ENCODE data around the gene NPB. TPM values are rescaled to one million over a fixed set of nuclear protein-coding genes. Genes with fewer than 3 reads are reported as not detected.
A peak's percentile ranks its signal among the peaks of the same experiment; 100 is the strongest.

Gene NPB
- polyA plus RNA-seq, 1 donor from 2014 or later: not detected

- no peaks in the 10 kb centered on the region for H3K27me3 Mint-ChIP-seq
- H3K4me1 Mint-ChIP-seq: peaks cover 0 to 7% (median 6%) of the 10 kb centered on the region in 3 donors
- peak overlapping the region in 1 of 4 donors; percentile 79 for H3K4me3 Mint-ChIP-seq
- H3K27ac Mint-ChIP-seq: peak overlapping the region in 1 of 3 donors; percentile 61
- H3K9me3 Mint-ChIP-seq: no peaks in the 10 kb centered on the region
- H3K36me3 Mint-ChIP-seq: peaks cover 2% of the 10 kb centered on the region
Observed at GRCh38 chr17:81884968-81885367, 17.1 kb upstream of the NPB start.

DNA sequence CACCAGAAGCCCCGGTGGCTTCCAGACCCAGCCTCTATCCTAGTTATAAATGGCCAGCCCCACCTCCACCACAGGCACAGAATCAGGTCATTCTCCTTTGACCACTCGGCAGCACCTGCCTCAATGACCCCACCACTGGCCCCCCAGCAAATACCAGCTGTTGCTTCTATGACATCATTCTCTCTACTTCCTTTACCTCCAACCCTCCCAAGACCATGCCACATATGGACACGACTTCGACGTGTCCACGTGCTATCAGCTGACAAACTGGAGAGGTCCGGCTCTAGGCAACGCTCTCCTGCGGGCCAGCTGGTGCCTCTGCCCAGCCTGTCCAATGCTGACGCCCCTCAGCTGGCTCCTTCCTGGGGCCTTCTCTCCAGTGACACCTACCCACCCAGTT lies 16.6 kb upstream of the NPB start:
- H3K27ac Mint-ChIP-seq: peak overlapping the region in 2 of 3 donors; percentile 59 to 61
- peaks cover 2% of the 10 kb centered on the region for H3K36me3 Mint-ChIP-seq
- H3K9me3 Mint-ChIP-seq: no peaks in the 10 kb centered on the region
- peak overlapping the region in 1 of 4 donors; percentile 79 for H3K4me3 Mint-ChIP-seq
- H3K4me1 Mint-ChIP-seq: peaks cover 0 to 9% (median 6%) of the 10 kb centered on the region in 3 donors
- no peaks in the 10 kb centered on the region for H3K27me3 Mint-ChIP-seq

DNA sequence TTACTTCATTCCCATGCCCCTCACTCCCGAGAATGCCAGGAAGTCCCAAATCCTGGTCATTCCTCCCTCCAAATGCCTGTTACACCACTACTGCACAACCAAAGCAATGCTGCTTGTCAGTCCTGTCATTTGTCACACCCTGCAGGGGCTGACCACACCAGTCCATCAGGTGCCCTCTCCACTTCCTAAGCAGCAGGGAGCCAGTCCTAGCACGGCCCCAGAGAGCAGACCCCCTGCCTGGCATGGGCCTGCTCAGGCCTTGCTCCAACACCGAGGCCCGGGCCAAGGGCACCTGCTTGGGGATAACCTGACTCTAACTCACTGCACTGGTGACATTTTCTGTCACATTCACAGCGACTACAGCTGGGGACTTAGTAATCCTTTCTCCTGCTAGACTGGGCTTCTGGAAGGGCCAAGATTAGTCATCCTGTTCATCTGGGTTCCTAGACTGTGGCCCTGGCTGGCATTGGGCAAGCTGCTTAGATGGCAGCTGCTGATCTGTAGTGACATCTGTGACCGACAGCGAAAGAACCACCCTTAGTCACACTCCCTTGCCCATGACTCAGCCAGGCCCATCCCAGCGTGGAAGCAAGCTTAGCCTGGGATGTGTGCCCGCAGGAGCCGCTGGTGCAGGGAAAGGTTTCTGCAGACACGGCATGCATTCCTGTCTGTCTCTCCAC lies 16.0 kb upstream of the NPB start:
- Mint-ChIP-seq H3K4me3 (peak overlapping the region in 2 of 4 donors; percentile 38 to 79), H3K36me3 (peaks cover 2% of the 10 kb centered on the region), H3K9me3 (no peaks in the 10 kb centered on the region), H3K4me1 (peaks cover 0 to 9% (median 6%) of the 10 kb centered on the region in 3 donors), H3K27me3 (no peaks in the 10 kb centered on the region), H3K27ac (peak overlapping the region in 2 of 3 donors; percentile 59 to 61)

GRCh38 chr17:81888105-81888987 lies 13.7 kb upstream of the NPB start:
- no peaks in the 10 kb centered on the region for H3K9me3 Mint-ChIP-seq
- no peaks in the 10 kb centered on the region for H3K27me3 Mint-ChIP-seq
- peak overlapping the region in 2 of 3 donors; percentile 39 to 82 for H3K27ac Mint-ChIP-seq
- peaks cover 4% of the 10 kb centered on the region for H3K36me3 Mint-ChIP-seq
- peak overlapping the region in 2 of 4 donors; percentile 60 to 63 for H3K4me3 Mint-ChIP-seq
- peaks cover 0 to 10% (median 6%) of the 10 kb centered on the region in 3 donors for H3K4me1 Mint-ChIP-seq

- Mint-ChIP-seq H3K27ac (peak overlapping the region in 1 of 3 donors; percentile 82), H3K36me3 (peaks cover 4% of the 10 kb centered on the region), H3K4me3 (peak overlapping the region in 2 of 4 donors; percentile 60 to 63), H3K9me3 (no peaks in the 10 kb centered on the region), H3K4me1 (peaks cover 0 to 12% (median 7%) of the 10 kb centered on the region in 3 donors), H3K27me3 (no peaks in the 10 kb centered on the region)
Observed at GRCh38 chr17:81888988-81889595, 12.9 kb upstream of the NPB start.

- Mint-ChIP-seq H3K4me3 (peak overlapping the region in 2 of 4 donors; percentile 63 to 85), H3K9me3 (no peaks in the 10 kb centered on the region), H3K27ac (peak overlapping the region in 1 of 3 donors; percentile 82), H3K36me3 (peaks cover 4% of the 10 kb centered on the region), H3K27me3 (no peaks in the 10 kb centered on the region), H3K4me1 (peaks cover 0 to 12% (median 7%) of the 10 kb centered on the region in 3 donors)
Observed at GRCh38 chr17:81889602-81890001, 12.4 kb upstream of the NPB start.

- peaks cover 4% of the 10 kb centered on the region for H3K36me3 Mint-ChIP-seq
- H3K9me3 Mint-ChIP-seq: no peaks in the 10 kb centered on the region
- H3K27me3 Mint-ChIP-seq: no peaks in the 10 kb centered on the region
- H3K4me1 Mint-ChIP-seq: peaks cover 0 to 10% (median 7%) of the 10 kb centered on the region in 3 donors
- H3K4me3 Mint-ChIP-seq: peak overlapping the region; percentile 82 to 90 (median 87)
- H3K27ac Mint-ChIP-seq: peak overlapping the region; percentile 57 to 93 (median 82)
Observed at GRCh38 chr17:81890447-81891302, 11.4 kb upstream of the NPB start.

GRCh38 chr17:81891303-81891552 lies 10.8 kb upstream of the NPB start:
- Mint-ChIP-seq H3K4me3 (peak overlapping the region; percentile 82 to 96 (median 92)), H3K9me3 (no peaks in the 10 kb centered on the region), H3K36me3 (peaks cover 4% of the 10 kb centered on the region), H3K27ac (peak overlapping the region; percentile 82 to 98 (median 89)), H3K27me3 (no peaks in the 10 kb centered on the region), H3K4me1 (peaks cover 0 to 10% (median 7%) of the 10 kb centered on the region in 3 donors)

DNA sequence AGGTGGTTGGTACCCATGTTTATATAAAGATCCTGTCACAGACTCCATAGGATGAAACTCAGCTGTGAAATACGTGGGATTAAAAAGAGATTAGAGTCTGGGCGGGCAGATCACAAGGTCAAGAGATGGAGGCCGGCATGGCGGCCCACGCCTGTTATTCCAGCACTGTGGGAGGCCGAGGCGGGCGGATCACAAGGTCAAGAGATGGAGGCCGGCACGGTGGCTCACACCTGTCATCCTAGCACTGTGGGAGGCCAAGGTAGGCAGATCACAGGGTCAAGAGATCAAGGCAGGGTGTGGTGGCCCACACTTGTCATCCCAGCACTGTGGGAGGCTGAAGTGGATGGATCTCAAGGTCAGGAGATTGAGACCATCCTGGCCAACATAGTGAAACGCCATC lies 6.6 kb upstream of the NPB start:
- no peak overlapping the region for H3K4me3 Mint-ChIP-seq
- H3K27me3 Mint-ChIP-seq: peaks cover 4% of the 10 kb centered on the region
- no peak overlapping the region for H3K27ac Mint-ChIP-seq
- no peaks in the 10 kb centered on the region for H3K9me3 Mint-ChIP-seq
- H3K4me1 Mint-ChIP-seq: peaks cover 0 to 3% (median 1%) of the 10 kb centered on the region in 3 donors
- H3K36me3 Mint-ChIP-seq: peaks cover 8% of the 10 kb centered on the region

DNA sequence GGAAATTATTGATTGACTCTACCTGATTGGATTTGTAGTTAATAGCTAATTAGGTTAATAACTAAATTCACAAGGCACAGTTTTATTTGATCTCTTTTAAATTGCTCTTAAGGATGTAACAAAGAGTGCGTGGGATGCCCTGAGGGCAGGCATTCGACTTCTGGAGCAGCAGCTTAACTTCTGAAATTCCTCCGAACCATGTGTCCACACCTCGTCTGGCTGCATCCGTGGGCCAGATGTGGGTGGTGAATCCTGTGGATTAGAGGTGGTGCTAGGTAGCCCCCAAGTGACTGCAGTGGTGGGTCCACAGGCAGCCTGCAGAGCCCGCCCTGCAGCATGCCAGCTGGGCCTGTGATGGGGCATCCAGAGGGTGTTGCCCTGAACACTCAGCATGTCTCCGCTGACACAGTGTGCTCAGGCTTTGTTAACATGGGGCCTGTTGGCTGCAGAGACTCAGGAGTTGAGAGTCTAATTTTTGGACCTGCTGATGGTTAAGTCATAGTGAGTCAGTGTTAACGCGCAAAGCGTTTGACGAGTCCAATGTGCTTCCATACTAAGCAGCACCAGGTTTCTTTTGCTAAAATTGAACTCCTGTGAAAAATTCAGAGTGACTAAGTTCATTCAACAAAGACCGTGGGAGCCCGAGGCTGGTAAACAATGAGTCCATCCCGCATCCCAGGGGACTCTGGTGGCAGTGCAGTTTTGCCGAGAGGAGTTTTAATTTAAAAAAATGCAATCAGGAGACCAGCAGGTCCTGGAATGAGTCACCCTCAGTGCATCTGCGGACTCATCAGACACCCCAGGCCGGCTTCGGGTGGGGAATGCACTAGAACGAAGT lies 3.8 kb upstream of the NPB start:
- H3K27me3 Mint-ChIP-seq: peaks cover 11% of the 10 kb centered on the region
- peaks cover 11% of the 10 kb centered on the region for H3K36me3 Mint-ChIP-seq
- no peak overlapping the region for H3K27ac Mint-ChIP-seq
- H3K4me1 Mint-ChIP-seq: peaks cover 5 to 8% (median 7%) of the 10 kb centered on the region in 3 donors
- no peaks in the 10 kb centered on the region for H3K9me3 Mint-ChIP-seq
- H3K4me3 Mint-ChIP-seq: no peak overlapping the region

- Mint-ChIP-seq H3K27me3 (peaks cover 13% of the 10 kb centered on the region), H3K9me3 (no peaks in the 10 kb centered on the region), H3K27ac (no peak overlapping the region), H3K36me3 (peaks cover 11% of the 10 kb centered on the region), H3K4me1 (peaks cover 3 to 8% (median 5%) of the 10 kb centered on the region in 3 donors), H3K4me3 (no peak overlapping the region)
Observed at GRCh38 chr17:81898885-81899284, 3.2 kb upstream of the NPB start.

DNA sequence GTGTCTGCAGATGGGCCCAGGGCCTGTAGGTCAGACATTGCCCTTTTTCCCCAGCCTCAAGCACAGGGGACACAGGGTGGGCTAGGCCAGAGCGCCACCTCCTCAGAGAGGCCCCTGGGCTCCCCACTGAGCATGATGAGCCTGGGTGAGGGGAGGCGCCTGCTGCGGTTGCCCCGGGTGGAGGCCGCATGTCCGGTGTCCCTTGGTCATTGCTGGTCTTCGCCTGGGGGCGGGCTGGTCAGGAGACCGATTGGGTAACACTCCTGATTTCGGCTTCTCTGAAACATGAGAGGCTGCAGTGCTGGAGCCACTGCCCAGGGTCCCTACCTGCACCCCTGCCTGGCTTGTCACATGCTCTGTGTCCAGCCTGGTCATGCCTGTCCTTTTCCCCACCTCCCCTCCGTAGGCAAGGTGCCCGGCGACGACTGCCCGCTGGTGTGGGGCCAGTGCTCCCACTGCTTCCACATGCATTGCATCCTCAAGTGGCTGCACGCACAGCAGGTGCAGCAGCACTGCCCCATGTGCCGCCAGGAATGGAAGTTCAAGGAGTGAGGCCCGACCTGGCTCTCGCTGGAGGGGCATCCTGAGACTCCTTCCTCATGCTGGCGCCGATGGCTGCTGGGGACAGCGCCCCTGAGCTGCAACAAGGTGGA lies 2.4 kb upstream of the NPB start:
- H3K36me3 Mint-ChIP-seq: peaks cover 11% of the 10 kb centered on the region
- peaks cover 13% of the 10 kb centered on the region for H3K27me3 Mint-ChIP-seq
- H3K4me3 Mint-ChIP-seq: no peak overlapping the region
- H3K4me1 Mint-ChIP-seq: peaks cover 3 to 8% (median 5%) of the 10 kb centered on the region in 3 donors
- H3K27ac Mint-ChIP-seq: peak overlapping the region in 1 of 3 donors; percentile 35
- no peaks in the 10 kb centered on the region for H3K9me3 Mint-ChIP-seq

DNA sequence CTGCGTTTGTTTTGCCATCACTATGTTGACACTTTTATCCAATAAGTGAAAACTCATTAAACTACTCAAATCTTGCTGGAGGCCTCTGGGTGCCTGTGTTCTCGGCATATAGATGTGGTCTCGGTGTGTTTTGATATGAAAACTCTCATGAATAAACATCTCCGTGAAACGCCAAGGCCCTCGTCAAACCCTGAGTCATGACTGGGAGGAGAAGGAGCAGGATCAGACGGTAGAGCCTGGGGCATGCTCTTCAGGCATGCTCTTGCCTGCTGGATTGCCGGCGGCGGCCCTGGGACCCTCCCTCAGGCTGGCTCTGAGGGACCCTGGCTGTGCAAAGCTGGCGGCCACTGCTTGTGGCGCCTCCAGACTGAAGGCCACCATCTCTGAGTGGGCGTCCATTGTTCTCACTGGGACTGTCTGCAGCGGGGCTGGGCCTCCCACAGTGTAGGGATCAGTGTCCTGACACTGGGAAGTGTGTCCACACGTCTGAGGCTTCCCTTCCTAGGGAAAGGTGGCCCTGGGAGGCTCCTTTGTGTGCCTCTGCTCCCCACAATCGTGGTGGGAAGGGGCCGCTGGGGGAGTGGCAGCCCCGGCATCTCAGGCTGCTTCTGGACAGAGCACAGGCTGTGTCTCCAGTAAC lies 1.7 kb upstream of the NPB start:
- H3K9me3 Mint-ChIP-seq: no peaks in the 10 kb centered on the region
- peaks cover 13% of the 10 kb centered on the region for H3K27me3 Mint-ChIP-seq
- peak overlapping the region in 1 of 3 donors; percentile 35 for H3K27ac Mint-ChIP-seq
- H3K4me1 Mint-ChIP-seq: peaks cover 3 to 8% (median 5%) of the 10 kb centered on the region in 3 donors
- H3K36me3 Mint-ChIP-seq: peaks cover 11% of the 10 kb centered on the region
- peak overlapping the region in 2 of 4 donors; percentile 23 to 39 for H3K4me3 Mint-ChIP-seq

Data from IgD-negative memory B cell (primary cell).